OCI-LY1 (cell line): ENCODE data around the gene OSTN.
"Not testable (repeated sequence)": the region's sequence is repeated elsewhere in the genome, so short reads cannot be mapped to it uniquely, and the experiment has no call there.

Source experiments
- H2AFZ ChIP-seq: fragments of 200-600 bp; sonication (generic), shearing (Covaris generic); 2 replicates; pipeline ENCODE4 v1.6.0; 2014; ENCODE audit warnings: antibody characterized with exemption, mild to moderate bottlenecking, low read length
- H3F3A ChIP-seq: fragments of 200-600 bp; sonication (generic), shearing (Covaris generic); 2 replicates; pipeline ENCODE4 v1.6.0; 2014; ENCODE audit warnings: mild to moderate bottlenecking, antibody characterized with exemption, low read length, moderate library complexity; ENCODE audit not compliant: insufficient read depth
- H3K27ac ChIP-seq: fragments of 200-600 bp; sonication (generic); 2 replicates; pipeline ENCODE4 v1.5.1; 2014; ENCODE audit warnings: low read length, mixed run types, mild to moderate bottlenecking, low read depth; ENCODE audit not compliant: poor library complexity, severe bottlenecking
- H3K27me3 ChIP-seq: fragments of 200-600 bp; sonication (generic); 2 replicates; pipeline ENCODE4 v1.6.0; 2014; ENCODE audit warnings: antibody characterized with exemption, mild to moderate bottlenecking, low read length, moderate library complexity; ENCODE audit not compliant: insufficient read depth
- H3K36me3 ChIP-seq: fragments of 200-600 bp; sonication (generic); 2 replicates; pipeline ENCODE4 v1.6.1; 2014; ENCODE audit warnings: mild to moderate bottlenecking, antibody characterized with exemption, low read length, moderate library complexity, mixed read lengths; ENCODE audit not compliant: insufficient read depth
- H3K4me1 ChIP-seq: fragments of 200-600 bp; sonication (generic); 2 replicates; pipeline ENCODE4 v1.5.1; 2014; ENCODE audit warnings: mild to moderate bottlenecking, low read length, moderate library complexity; ENCODE audit not compliant: insufficient read depth, severe bottlenecking
- H3K4me2 ChIP-seq: fragments of 200-600 bp; sonication (generic), shearing (Covaris generic); 2 replicates; pipeline ENCODE4 v1.6.1; 2014; ENCODE audit warnings: low read length
- H3K4me3 ChIP-seq: fragments of 200-600 bp; sonication (generic); 2 replicates; pipeline ENCODE4 v1.5.1; 2014; ENCODE audit warnings: low read length, low read depth, mild to moderate bottlenecking, mixed read lengths; ENCODE audit not compliant: poor library complexity, severe bottlenecking
- H3K79me2 ChIP-seq: fragments of 200-600 bp; shearing (Covaris generic); 2 replicates; pipeline ENCODE4 v1.6.1; 2016; ENCODE audit warnings: mixed run types, low read length, mixed read lengths; ENCODE audit not compliant: insufficient read depth
- H3K9ac ChIP-seq: fragments of 200-600 bp; sonication (generic), shearing (Covaris generic); 2 replicates; pipeline ENCODE4 v1.6.1; 2014; ENCODE audit warnings: mild to moderate bottlenecking, low read length, mixed read lengths
- H3K9me2 ChIP-seq: fragments of 200-600 bp; sonication (generic), shearing (Covaris generic); 2 replicates; pipeline ENCODE4 v1.6.1; 2014; ENCODE audit warnings: low read depth, mild to moderate bottlenecking, low read length, mixed read lengths
- H3K9me3 ChIP-seq: fragments of 200-600 bp; shearing (Covaris generic); 2 replicates; pipeline ENCODE4 v1.6.1; 2014; ENCODE audit warnings: low read length, mixed read lengths
- H4K20me1 ChIP-seq: fragments of 200-600 bp; sonication (generic), shearing (Covaris generic); 2 replicates; pipeline ENCODE4 v1.6.0; 2016; ENCODE audit warnings: mild to moderate bottlenecking, low read length; ENCODE audit not compliant: insufficient read depth
- CTCF ChIP-seq: fragments of 200-600 bp; sonication (generic), shearing (Covaris generic); IDR thresholded peaks from 2 replicates; pipeline ENCODE4 v1.5.1; 2017; ENCODE audit warnings: mild to moderate bottlenecking, antibody characterized with exemption, low read length, moderate library complexity, mixed read lengths
- EZH2 ChIP-seq: fragments of 200-600 bp; sonication (generic), shearing (Covaris generic); IDR thresholded peaks from 2 replicates; pipeline ENCODE4 v1.8.0; 2017; ENCODE audit warnings: borderline replicate concordance, mixed run types, mild to moderate bottlenecking, antibody characterized with exemption, low read length, moderate library complexity, mixed read lengths

Gene OSTN

GRCh38 chr3:191244242-191244867 is 45.3 kb downstream of the OSTN start:
- H3K4me2 ChIP-seq, result no peak overlapping the region
- no peaks in the 10 kb centered on the region for H3K36me3 ChIP-seq
- H4K20me1 ChIP-seq, result no peaks in the 10 kb centered on the region
- no peaks in the 10 kb centered on the region for H3K27me3 ChIP-seq
- no peaks in the 10 kb centered on the region for H3F3A ChIP-seq
- H2AFZ ChIP-seq, result no peak overlapping the region
- TF ChIP-seq CTCF (peak; percentile 34; the same call in 1 of the 2 replicates), EZH2 (no peak)
- no peak overlapping the region for H3K27ac ChIP-seq
- H3K9ac ChIP-seq, result no peak overlapping the region
- H3K9me2 ChIP-seq, result no peaks in the 10 kb centered on the region
- H3K4me1 ChIP-seq, result no peaks in the 10 kb centered on the region
- no peaks in the 10 kb centered on the region for H3K9me3 ChIP-seq
- no peak overlapping the region for H3K4me3 ChIP-seq
- H3K79me2 ChIP-seq, result no peaks in the 10 kb centered on the region

- H3K4me3 ChIP-seq, H3K4me2 ChIP-seq, H3K27ac ChIP-seq, H3K36me3 ChIP-seq, H2AFZ ChIP-seq, H3F3A ChIP-seq, H3K79me2 ChIP-seq, H3K9ac ChIP-seq, H3K4me1 ChIP-seq, H3K9me3 ChIP-seq, H3K9me2 ChIP-seq, H4K20me1 ChIP-seq, H3K27me3 ChIP-seq: not testable (repeated sequence)
Observed at GRCh38 chr3:191246034-191246433, 47.0 kb downstream of the OSTN start.

GRCh38 chr3:191246630-191247029 is 47.6 kb downstream of the OSTN start:
- Histone ChIP-seq H3K36me3 (no peaks in the 10 kb centered on the region), H3K9ac (no peak overlapping the region), H3K4me3 (no peak overlapping the region), H3F3A (no peaks in the 10 kb centered on the region), H3K27me3 (no peaks in the 10 kb centered on the region), H3K9me3 (no peaks in the 10 kb centered on the region), H3K79me2 (no peaks in the 10 kb centered on the region), H3K27ac (no peak overlapping the region), H3K9me2 (no peaks in the 10 kb centered on the region; the same call in 1 of the 2 replicates), H4K20me1 (no peaks in the 10 kb centered on the region), H3K4me2 (no peak overlapping the region), H2AFZ (no peak overlapping the region), H3K4me1 (no peaks in the 10 kb centered on the region)
- TF ChIP-seq EZH2, result no peak
- TF ChIP-seq CTCF, result no peak
